CD4-positive, alpha-beta T cell treated with Interleukin-4 for 4 hours (primary cell): ENCODE results near the gene NCEH1.
"Not testable (repeated sequence)": the region's sequence is repeated elsewhere in the genome, so short reads cannot be mapped to it uniquely, and the experiment has no call there.

Experiments
- DNase-seq: peaks from one replicate; pipeline ENCODE4 v3.0.0-alpha.2; 2020

NCEH1 gene

GRCh38 chr3:172675441-172676193, 35.2 kb downstream of the NCEH1 start:
- peak; percentile 68 for DNase-seq

- peak; percentile 70 for DNase-seq
Measured at GRCh38 chr3:172673210-172673679, 37.6 kb downstream of the NCEH1 start.

- no peak for DNase-seq
Measured at GRCh38 chr3:172669021-172669420, 41.8 kb downstream of the NCEH1 start.

GRCh38 chr3:172666873-172667694, 43.8 kb downstream of the NCEH1 start:
- peak; percentile 80 for DNase-seq

- no peak for DNase-seq
Measured at GRCh38 chr3:172666181-172666872, 44.5 kb downstream of the NCEH1 start.

- DNase-seq, result not testable (repeated sequence)
Measured at GRCh38 chr3:172665510-172665909, 45.4 kb downstream of the NCEH1 start.

- DNase-seq, result not testable (repeated sequence)
Measured at GRCh38 chr3:172660421-172660820, 50.4 kb downstream of the NCEH1 start.

- DNase-seq, result no peak
Measured at GRCh38 chr3:172659246-172660002, 51.4 kb downstream of the NCEH1 start.

- DNase-seq, result no peak
Measured at GRCh38 chr3:172658344-172659245, 52.3 kb downstream of the NCEH1 start.

GRCh38 chr3:172656602-172657001, 54.3 kb downstream of the NCEH1 start:
- DNase-seq, result no peak

- no peak for DNase-seq
Measured at GRCh38 chr3:172655388-172655787, 55.5 kb downstream of the NCEH1 start.

- DNase-seq, result no peak
Measured at GRCh38 chr3:172654470-172654869, 56.4 kb downstream of the NCEH1 start.

- no peak for DNase-seq
Measured at GRCh38 chr3:172653004-172653572, 57.8 kb downstream of the NCEH1 start.

- DNase-seq, result no peak
Measured at GRCh38 chr3:172651936-172652625, 58.8 kb downstream of the NCEH1 start.

GRCh38 chr3:172649987-172650386, 60.9 kb downstream of the NCEH1 start:
- DNase-seq, result no peak

- no peak for DNase-seq
Measured at GRCh38 chr3:172648747-172649146, 62.1 kb downstream of the NCEH1 start.

- DNase-seq, result no peak
Measured at GRCh38 chr3:172647823-172648222, 63.0 kb downstream of the NCEH1 start.

- no peak for DNase-seq
Measured at GRCh38 chr3:172647080-172647479, 63.8 kb downstream of the NCEH1 start.

GRCh38 chr3:172646439-172647015, 64.3 kb downstream of the NCEH1 start:
- DNase-seq, result no peak

GRCh38 chr3:172644258-172644657, 66.6 kb downstream of the NCEH1 start:
- DNase-seq, result no peak
